ENCODE data around the gene GPR152.

GRCh38 chr11:67410984-67411784 is 41.3 kb downstream of the GPR152 start:
- no peak for TF ChIP-seq EZH2 (IDR thresholded peaks at IDR 0.05; ENCODE audit: insufficient read depth, poor library complexity, severe bottlenecking)
- no peak for TF ChIP-seq EZH2phosphoT487 (IDR thresholded peaks at IDR 0.05; ENCODE audit: insufficient read depth, low read depth)
